Measurements from ENCODE around the gene NUP160. TPM values are rescaled to one million over a fixed set of nuclear protein-coding genes. Genes with fewer than 3 reads are reported as not detected.

The NUP160 gene
- total RNA-seq, 3 donors from 2014 or later (not counting 1 experiment from before 2014, with no cell fraction given): 36.6 to 53.3 (median 43.5) TPM

DNA sequence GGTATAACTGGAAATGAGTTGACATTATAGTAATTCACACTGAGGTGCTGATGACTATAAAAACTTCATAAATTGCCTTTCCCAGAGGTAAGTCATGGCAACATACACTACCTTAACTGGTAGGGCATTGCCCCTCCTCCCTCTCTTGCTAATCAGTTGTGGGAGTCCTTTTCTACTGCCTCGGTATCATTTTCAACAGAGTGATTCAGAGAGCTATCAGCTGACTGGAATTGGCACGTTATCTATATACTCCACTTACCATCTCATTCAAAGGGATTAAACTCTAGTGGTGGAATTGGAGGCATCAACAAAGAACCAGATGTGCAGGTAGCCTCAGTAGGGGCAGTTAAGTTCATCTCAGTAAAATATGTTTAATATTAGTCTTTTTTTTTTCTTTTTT lies 8.0 kb upstream of the NUP160 start:
- H3K27ac ChIP-seq (ENCODE audit: low read length): no peak overlapping the region
- H3K9me3 Mint-ChIP-seq: no peaks in the 10 kb centered on the region
- H3K27me3 ChIP-seq (ENCODE audit: control insufficient read depth, insufficient read depth, low read length): no peaks in the 10 kb centered on the region
- intact Hi-C loops (cut with micrococcal nuclease): no loop called here
- DNase-seq (no peak), ATAC-seq (no peak)
- H3K4me3 ChIP-seq (ENCODE audit: low read length): no peak overlapping the region
- TF ChIP-seq, protein P1, sequence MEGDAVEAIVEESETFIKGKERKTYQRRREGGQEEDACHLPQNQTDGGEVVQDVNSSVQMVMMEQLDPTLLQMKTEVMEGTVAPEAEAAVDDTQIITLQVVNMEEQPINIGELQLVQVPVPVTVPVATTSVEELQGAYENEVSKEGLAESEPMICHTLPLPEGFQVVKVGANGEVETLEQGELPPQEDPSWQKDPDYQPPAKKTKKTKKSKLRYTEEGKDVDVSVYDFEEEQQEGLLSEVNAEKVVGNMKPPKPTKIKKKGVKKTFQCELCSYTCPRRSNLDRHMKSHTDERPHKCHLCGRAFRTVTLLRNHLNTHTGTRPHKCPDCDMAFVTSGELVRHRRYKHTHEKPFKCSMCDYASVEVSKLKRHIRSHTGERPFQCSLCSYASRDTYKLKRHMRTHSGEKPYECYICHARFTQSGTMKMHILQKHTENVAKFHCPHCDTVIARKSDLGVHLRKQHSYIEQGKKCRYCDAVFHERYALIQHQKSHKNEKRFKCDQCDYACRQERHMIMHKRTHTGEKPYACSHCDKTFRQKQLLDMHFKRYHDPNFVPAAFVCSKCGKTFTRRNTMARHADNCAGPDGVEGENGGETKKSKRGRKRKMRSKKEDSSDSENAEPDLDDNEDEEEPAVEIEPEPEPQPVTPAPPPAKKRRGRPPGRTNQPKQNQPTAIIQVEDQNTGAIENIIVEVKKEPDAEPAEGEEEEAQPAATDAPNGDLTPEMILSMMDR (IDR thresholded peaks at IDR 0.05): no peak
- no peak overlapping the region for H3K27ac Mint-ChIP-seq
- no peaks in the 10 kb centered on the region for H3K36me3 Mint-ChIP-seq
- peaks cover 0 to 10% of the 10 kb centered on the region in 2 donors for H3K27me3 Mint-ChIP-seq (ENCODE audit: low read depth in 2 of 2)
- no peaks in the 10 kb centered on the region for H3K4me1 Mint-ChIP-seq
- H3K4me3 Mint-ChIP-seq: no peak overlapping the region
- WGBS (ENCODE audit: insufficient coverage): 67% methylated on average over 1 of the region's 2 CpGs
- H3K4me1 ChIP-seq (ENCODE audit: control insufficient read depth, insufficient read depth, low read length): peaks cover 22% of the 10 kb centered on the region
- H3K36me3 ChIP-seq (ENCODE audit: control insufficient read depth, insufficient read depth, low read length): no peaks in the 10 kb centered on the region
- no peaks in the 10 kb centered on the region for H3K9me3 ChIP-seq (ENCODE audit: control insufficient read depth, insufficient read depth, low read length)

DNA sequence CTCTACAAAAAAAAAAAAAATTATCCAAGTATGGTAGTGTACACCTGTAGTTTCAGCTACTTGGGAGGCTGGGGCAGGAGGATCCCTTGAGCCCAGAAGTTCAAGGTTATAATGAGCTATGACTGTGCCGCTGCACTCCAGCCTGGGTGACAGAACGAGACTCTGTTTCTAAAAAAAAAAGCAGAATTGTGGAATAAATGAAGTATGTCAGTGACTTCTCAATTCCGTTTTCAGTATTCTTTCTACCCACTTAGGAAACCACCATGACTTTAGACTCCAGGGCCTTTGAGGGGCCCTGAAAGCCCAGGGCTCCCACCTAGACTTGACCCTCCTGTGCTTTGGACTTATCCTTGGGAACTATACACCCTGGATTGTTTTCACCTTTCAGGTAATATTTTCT lies 6.5 kb upstream of the NUP160 start:
- no peaks in the 10 kb centered on the region for H3K9me3 ChIP-seq (ENCODE audit: control insufficient read depth, insufficient read depth, low read length)
- peak overlapping the region; percentile 27 for H3K27ac ChIP-seq (ENCODE audit: low read length)
- H3K36me3 ChIP-seq (ENCODE audit: control insufficient read depth, insufficient read depth, low read length): no peaks in the 10 kb centered on the region
- H3K4me1 Mint-ChIP-seq: no peaks in the 10 kb centered on the region
- no peak for DNase-seq
- TF ChIP-seq, protein P1 (IDR thresholded peaks at IDR 0.05): no peak
- 72% methylated on average over 2 of the region's 3 CpGs for WGBS (ENCODE audit: insufficient coverage)
- no peak overlapping the region for H3K4me3 Mint-ChIP-seq
- peaks cover 0 to 10% of the 10 kb centered on the region in 2 donors for H3K27me3 Mint-ChIP-seq (ENCODE audit: low read depth in 2 of 2)
- no peaks in the 10 kb centered on the region for H3K27me3 ChIP-seq (ENCODE audit: control insufficient read depth, insufficient read depth, low read length)
- intact Hi-C loops (cut with micrococcal nuclease): loop anchor here (5.0 kb wide), 1 partner anchor 967 kb away; no protein-coding TSS in a partner anchor
- H3K36me3 Mint-ChIP-seq: no peaks in the 10 kb centered on the region
- no peak for ATAC-seq
- no peak overlapping the region for H3K27ac Mint-ChIP-seq
- H3K9me3 Mint-ChIP-seq: no peaks in the 10 kb centered on the region
- peaks cover 26% of the 10 kb centered on the region for H3K4me1 ChIP-seq (ENCODE audit: control insufficient read depth, insufficient read depth, low read length)
- no peak overlapping the region for H3K4me3 ChIP-seq (ENCODE audit: low read length)

DNA sequence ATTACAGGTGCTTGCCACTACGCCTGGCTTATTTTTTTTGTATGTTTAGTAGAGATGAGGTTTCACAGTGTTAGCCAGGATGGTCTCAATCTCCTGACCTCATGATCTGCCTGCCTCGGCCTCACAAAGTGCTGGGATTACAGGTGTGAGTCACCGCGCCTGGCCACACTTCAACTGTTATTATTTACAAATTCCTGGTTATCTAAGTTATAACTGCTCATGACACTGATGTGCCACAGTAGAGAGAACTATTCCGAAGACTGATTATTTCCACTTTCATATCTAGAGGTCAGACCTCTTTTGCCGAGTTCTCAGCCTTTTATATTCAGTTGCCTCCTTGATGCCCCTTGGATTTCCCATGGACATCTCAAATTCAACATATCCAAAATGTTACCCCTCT lies 3.9 kb upstream of the NUP160 start:
- peaks cover 18 to 19% of the 10 kb centered on the region in 2 donors for H3K4me1 Mint-ChIP-seq
- H3K27ac Mint-ChIP-seq: no peak overlapping the region

More for the DNA sequence above, 3.9 kb upstream of the NUP160 start:
- WGBS (ENCODE audit: insufficient coverage): 91% methylated on average over 6 of the region's 6 CpGs
- Mint-ChIP-seq H3K4me3 (no peak overlapping the region), H3K27me3 (ENCODE audit: low read depth in 2 of 2) (no peaks in the 10 kb centered on the region), H3K36me3 (no peaks in the 10 kb centered on the region), H3K9me3 (no peaks in the 10 kb centered on the region)
- no peak overlapping the region for H3K27ac ChIP-seq (ENCODE audit: low read length)
- TF ChIP-seq, protein P1 (IDR thresholded peaks at IDR 0.05): no peak
- DNase-seq (no peak), ATAC-seq (no peak)
- peaks cover 30% of the 10 kb centered on the region for H3K4me1 ChIP-seq (ENCODE audit: control insufficient read depth, insufficient read depth, low read length)
- no peak overlapping the region for H3K4me3 ChIP-seq (ENCODE audit: low read length)
- H3K36me3 ChIP-seq (ENCODE audit: control insufficient read depth, insufficient read depth, low read length): no peaks in the 10 kb centered on the region
- no peaks in the 10 kb centered on the region for H3K27me3 ChIP-seq (ENCODE audit: control insufficient read depth, insufficient read depth, low read length)
- no peaks in the 10 kb centered on the region for H3K9me3 ChIP-seq (ENCODE audit: control insufficient read depth, insufficient read depth, low read length)
- intact Hi-C loops (cut with micrococcal nuclease): loop anchor here (5.0 kb wide), 1 partner anchor 965 kb away; no protein-coding TSS in a partner anchor

All from natural killer cell (primary cell).